ENCODE results near the gene TMEM181. TPM values are rescaled to one million over a fixed set of nuclear protein-coding genes. Genes with fewer than 3 reads are reported as not detected.

The TMEM181 gene
- total and polyA plus RNA-seq, 4 donors, result 6.4 to 15.6 (median 12.6) TPM

DNA sequence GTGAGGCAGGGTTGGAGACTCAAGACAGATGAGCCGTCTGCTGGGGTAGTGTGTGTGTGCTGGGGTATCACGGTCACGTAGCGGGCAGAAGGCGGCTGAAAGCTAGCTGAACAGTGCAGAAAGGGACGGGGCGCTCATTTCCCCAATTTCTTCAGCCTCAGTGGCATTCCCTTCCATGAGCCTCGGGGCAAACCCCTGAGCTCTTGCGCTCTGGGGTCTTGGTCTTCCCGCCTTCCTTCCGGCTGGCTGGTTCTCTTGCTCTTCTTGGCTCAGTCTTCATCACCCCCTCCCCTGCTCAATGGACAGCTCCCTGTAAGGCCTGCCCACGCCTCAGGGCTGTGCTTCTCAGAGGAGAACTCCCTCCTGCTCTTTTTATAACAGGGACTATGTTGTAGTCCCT, 15.5 kb upstream of the TMEM181 start:
- Histone ChIP-seq H3K36me3 (ENCODE audit: control insufficient read depth in 4 of 4, insufficient read depth in 3 of 4, low read depth in 1 of 4, low read length in 3 of 4) (no peaks in the 10 kb centered on the region), H3K27ac (ENCODE audit: low read depth in 1 of 2, low read length in 2 of 2) (no peak overlapping the region), H3K4me3 (ENCODE audit: low read depth in 1 of 3, low read length in 3 of 3) (no peak overlapping the region), H3K9ac (ENCODE audit: low read depth in 1 of 2, low read length in 2 of 2) (no peak overlapping the region), H3K9me3 (ENCODE audit: control insufficient read depth in 4 of 4, low read length in 3 of 4) (no peaks in the 10 kb centered on the region), H3K27me3 (ENCODE audit: control insufficient read depth in 4 of 4, insufficient read depth in 4 of 4, low read length in 3 of 4) (no peaks in the 10 kb centered on the region), H3K4me1 (ENCODE audit: control insufficient read depth in 4 of 4, insufficient read depth in 4 of 4, low read length in 3 of 4) (no peaks in the 10 kb centered on the region)
- TF ChIP-seq HNF4A (conservative IDR thresholded peaks at IDR 0.05), result no peak
- TF ChIP-seq SP1 (IDR thresholded peaks at IDR 0.05), result no peak
- no peak for TF ChIP-seq RAD21 (IDR thresholded peaks at IDR 0.05)
- no peak for TF ChIP-seq JUND (IDR thresholded peaks at IDR 0.05)
- no peak for TF ChIP-seq TAF1 (conservative IDR thresholded peaks at IDR 0.05)
- TF ChIP-seq, protein P1, sequence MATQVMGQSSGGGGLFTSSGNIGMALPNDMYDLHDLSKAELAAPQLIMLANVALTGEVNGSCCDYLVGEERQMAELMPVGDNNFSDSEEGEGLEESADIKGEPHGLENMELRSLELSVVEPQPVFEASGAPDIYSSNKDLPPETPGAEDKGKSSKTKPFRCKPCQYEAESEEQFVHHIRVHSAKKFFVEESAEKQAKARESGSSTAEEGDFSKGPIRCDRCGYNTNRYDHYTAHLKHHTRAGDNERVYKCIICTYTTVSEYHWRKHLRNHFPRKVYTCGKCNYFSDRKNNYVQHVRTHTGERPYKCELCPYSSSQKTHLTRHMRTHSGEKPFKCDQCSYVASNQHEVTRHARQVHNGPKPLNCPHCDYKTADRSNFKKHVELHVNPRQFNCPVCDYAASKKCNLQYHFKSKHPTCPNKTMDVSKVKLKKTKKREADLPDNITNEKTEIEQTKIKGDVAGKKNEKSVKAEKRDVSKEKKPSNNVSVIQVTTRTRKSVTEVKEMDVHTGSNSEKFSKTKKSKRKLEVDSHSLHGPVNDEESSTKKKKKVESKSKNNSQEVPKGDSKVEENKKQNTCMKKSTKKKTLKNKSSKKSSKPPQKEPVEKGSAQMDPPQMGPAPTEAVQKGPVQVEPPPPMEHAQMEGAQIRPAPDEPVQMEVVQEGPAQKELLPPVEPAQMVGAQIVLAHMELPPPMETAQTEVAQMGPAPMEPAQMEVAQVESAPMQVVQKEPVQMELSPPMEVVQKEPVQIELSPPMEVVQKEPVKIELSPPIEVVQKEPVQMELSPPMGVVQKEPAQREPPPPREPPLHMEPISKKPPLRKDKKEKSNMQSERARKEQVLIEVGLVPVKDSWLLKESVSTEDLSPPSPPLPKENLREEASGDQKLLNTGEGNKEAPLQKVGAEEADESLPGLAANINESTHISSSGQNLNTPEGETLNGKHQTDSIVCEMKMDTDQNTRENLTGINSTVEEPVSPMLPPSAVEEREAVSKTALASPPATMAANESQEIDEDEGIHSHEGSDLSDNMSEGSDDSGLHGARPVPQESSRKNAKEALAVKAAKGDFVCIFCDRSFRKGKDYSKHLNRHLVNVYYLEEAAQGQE (IDR thresholded peaks at IDR 0.05), result no peak
- TF ChIP-seq, protein P2, sequence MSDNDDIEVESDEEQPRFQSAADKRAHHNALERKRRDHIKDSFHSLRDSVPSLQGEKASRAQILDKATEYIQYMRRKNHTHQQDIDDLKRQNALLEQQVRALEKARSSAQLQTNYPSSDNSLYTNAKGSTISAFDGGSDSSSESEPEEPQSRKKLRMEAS (IDR thresholded peaks at IDR 0.05), result no peak
- no peak for TF ChIP-seq YY1 (IDR thresholded peaks at IDR 0.05)
- no peak for TF ChIP-seq FOXA1 (IDR thresholded peaks at IDR 0.05)
- no peak for TF ChIP-seq RXRA (IDR thresholded peaks at IDR 0.05)
- TF ChIP-seq, protein P3, sequence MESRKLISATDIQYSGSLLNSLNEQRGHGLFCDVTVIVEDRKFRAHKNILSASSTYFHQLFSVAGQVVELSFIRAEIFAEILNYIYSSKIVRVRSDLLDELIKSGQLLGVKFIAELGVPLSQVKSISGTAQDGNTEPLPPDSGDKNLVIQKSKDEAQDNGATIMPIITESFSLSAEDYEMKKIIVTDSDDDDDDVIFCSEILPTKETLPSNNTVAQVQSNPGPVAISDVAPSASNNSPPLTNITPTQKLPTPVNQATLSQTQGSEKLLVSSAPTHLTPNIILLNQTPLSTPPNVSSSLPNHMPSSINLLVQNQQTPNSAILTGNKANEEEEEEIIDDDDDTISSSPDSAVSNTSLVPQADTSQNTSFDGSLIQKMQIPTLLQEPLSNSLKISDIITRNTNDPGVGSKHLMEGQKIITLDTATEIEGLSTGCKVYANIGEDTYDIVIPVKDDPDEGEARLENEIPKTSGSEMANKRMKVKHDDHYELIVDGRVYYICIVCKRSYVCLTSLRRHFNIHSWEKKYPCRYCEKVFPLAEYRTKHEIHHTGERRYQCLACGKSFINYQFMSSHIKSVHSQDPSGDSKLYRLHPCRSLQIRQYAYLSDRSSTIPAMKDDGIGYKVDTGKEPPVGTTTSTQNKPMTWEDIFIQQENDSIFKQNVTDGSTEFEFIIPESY (IDR thresholded peaks at IDR 0.05), result no peak
- TF ChIP-seq, protein P4, sequence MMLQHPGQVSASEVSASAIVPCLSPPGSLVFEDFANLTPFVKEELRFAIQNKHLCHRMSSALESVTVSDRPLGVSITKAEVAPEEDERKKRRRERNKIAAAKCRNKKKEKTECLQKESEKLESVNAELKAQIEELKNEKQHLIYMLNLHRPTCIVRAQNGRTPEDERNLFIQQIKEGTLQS (IDR thresholded peaks at IDR 0.05), result no peak
- no peak for TF ChIP-seq GABPA (IDR thresholded peaks at IDR 0.05 in 1 of 2, conservative IDR thresholded peaks at IDR 0.05 in 1 of 2)
- no peak for DNase-seq (ENCODE audit: low spot score)
- WGBS, result 92% methylated on average over 12 of the region's 12 CpGs

DNA sequence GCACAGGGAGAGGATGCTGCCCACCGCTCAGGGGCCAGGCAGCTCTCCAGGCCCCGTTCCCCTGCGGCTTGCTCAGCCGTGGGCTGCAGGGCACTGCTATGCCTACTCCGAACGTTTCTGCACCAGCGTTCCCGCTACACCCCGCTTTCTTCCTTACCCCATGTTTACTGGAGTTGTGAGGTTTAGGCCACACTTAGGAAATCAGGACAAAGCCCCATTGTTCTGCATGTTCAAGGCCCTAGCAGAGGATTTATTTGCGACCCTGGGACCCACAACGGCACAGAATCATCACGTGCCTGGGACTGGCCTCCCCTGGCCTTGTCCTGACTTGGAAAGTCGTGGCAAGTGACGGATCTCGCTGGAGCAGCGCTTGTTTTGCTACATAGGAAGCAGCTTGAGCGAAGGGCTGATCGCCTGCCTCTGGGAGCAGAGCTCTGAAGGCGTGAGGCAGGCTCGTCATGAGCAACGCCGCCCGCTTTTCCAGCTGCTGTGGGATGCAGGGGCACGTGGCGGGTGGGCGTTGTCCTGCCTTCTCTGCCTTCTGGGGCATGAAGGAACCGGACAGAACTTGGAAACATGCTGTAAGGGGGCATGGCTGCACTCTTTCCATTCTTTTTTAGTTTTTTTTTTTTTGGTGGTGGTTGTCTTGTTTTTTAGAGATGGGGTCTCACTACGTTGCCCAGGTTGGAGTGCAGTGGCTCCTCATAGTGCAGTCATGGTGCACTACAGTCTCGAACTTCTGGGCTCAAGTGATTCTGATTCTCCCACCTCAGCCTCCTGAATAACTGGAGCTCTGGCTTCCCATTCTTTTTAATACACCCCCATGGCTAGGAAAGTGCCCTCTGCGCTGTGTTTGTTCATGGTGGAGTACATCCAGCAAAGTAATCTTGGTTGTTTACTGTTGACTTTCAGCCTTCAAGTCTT, 14.6 kb upstream of the TMEM181 start:
- Histone ChIP-seq H3K27me3 (ENCODE audit: control insufficient read depth in 4 of 4, insufficient read depth in 4 of 4, low read length in 3 of 4) (no peaks in the 10 kb centered on the region), H3K9me3 (ENCODE audit: control insufficient read depth in 4 of 4, low read length in 3 of 4) (no peaks in the 10 kb centered on the region), H3K36me3 (ENCODE audit: control insufficient read depth in 4 of 4, insufficient read depth in 3 of 4, low read depth in 1 of 4, low read length in 3 of 4) (no peaks in the 10 kb centered on the region), H3K9ac (ENCODE audit: low read depth in 1 of 2, low read length in 2 of 2) (no peak overlapping the region), H3K4me3 (ENCODE audit: low read depth in 1 of 3, low read length in 3 of 3) (no peak overlapping the region), H3K4me1 (ENCODE audit: control insufficient read depth in 4 of 4, insufficient read depth in 4 of 4, low read length in 3 of 4) (no peaks in the 10 kb centered on the region), H3K27ac (ENCODE audit: low read depth in 1 of 2, low read length in 2 of 2) (no peak overlapping the region)
- no peak for DNase-seq (ENCODE audit: low spot score)
- 83% methylated on average over 30 of the region's 30 CpGs for WGBS
- TF ChIP-seq HNF4A (conservative IDR thresholded peaks at IDR 0.05) (no peak), FOXA1 (IDR thresholded peaks at IDR 0.05) (no peak), HNF4G (IDR thresholded peaks at IDR 0.05) (no peak), FOXA2 (IDR thresholded peaks at IDR 0.05) (no peak), NR2F2 (IDR thresholded peaks at IDR 0.05) (no peak), GABPA (IDR thresholded peaks at IDR 0.05 in 1 of 2, conservative IDR thresholded peaks at IDR 0.05 in 1 of 2) (no peak)
- TF ChIP-seq, protein P1 (IDR thresholded peaks at IDR 0.05), result no peak
- TF ChIP-seq, protein P5, sequence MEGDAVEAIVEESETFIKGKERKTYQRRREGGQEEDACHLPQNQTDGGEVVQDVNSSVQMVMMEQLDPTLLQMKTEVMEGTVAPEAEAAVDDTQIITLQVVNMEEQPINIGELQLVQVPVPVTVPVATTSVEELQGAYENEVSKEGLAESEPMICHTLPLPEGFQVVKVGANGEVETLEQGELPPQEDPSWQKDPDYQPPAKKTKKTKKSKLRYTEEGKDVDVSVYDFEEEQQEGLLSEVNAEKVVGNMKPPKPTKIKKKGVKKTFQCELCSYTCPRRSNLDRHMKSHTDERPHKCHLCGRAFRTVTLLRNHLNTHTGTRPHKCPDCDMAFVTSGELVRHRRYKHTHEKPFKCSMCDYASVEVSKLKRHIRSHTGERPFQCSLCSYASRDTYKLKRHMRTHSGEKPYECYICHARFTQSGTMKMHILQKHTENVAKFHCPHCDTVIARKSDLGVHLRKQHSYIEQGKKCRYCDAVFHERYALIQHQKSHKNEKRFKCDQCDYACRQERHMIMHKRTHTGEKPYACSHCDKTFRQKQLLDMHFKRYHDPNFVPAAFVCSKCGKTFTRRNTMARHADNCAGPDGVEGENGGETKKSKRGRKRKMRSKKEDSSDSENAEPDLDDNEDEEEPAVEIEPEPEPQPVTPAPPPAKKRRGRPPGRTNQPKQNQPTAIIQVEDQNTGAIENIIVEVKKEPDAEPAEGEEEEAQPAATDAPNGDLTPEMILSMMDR (IDR thresholded peaks at IDR 0.05; ENCODE audit: low read depth, low read length, missing input control), result no peak

Measured in liver (tissue), 9 donors.